K562 (cell line): ENCODE data around the gene NLGN3. TPM values are rescaled to one million over a fixed set of nuclear protein-coding genes. Genes with fewer than 3 reads are reported as not detected.

ENCODE experiments used
- ATF3 ChIP-seq, 2 experiments: fragments of 450-650 bp in 1 of 2; sonication (generic) in 1 of 2; formaldehyde crosslinking in 1 of 2; IDR thresholded peaks in 1 of 2; conservative IDR thresholded peaks in 1 of 2; 2 replicates each; pipeline versions ENCODE4 v1.6.1 to v1.8.1; 2016 to 2023; ENCODE audit warnings: mild to moderate bottlenecking in 2 of 2, moderate library complexity in 2 of 2, inconsistent platforms in 1 of 2, missing genetic modification reagents in 1 of 2
- BRD4 ChIP-seq: fragments of 200-600 bp; sonication (generic); IDR thresholded peaks from 2 replicates; pipeline ENCODE4 v1.6.1; 2017; ENCODE audit warnings: inconsistent platforms
- EP400 ChIP-seq: fragments of 450-650 bp; IDR thresholded peaks from 2 replicates; pipeline ENCODE4 v1.6.1; 2017; ENCODE audit warnings: antibody characterized with exemption, mild to moderate bottlenecking, moderate library complexity
- FOS ChIP-seq: IDR thresholded peaks from 3 replicates; pipeline ENCODE4 v1.6.1; 2011; ENCODE audit not compliant: insufficient read length; ENCODE audit errors: extremely low read depth
- NR2C2 ChIP-seq, 2 experiments: fragments of 200-800 bp in 1 of 2; sonication (Bioruptor generic) in 1 of 2; sonication (generic) in 1 of 2; formaldehyde crosslinking in 1 of 2; IDR thresholded peaks; 2 replicates each; pipeline versions ENCODE4 v1.6.1 to v1.8.0; 2016 to 2022; ENCODE audit warnings: mild to moderate bottlenecking in 1 of 2, missing compliant biosample characterization in 1 of 2, missing genetic modification characterization in 1 of 2, missing genetic modification reagents in 1 of 2
- PATZ1 ChIP-seq: fragments of 250-450 bp; sonication (Bioruptor Pico); IDR thresholded peaks from 2 replicates; pipeline ENCODE4 v1.5.0; 2020; ENCODE audit warnings: mild to moderate bottlenecking, borderline replicate concordance
- PBX2 ChIP-seq, 2 experiments: IDR thresholded peaks in 1 of 2; conservative IDR thresholded peaks in 1 of 2; 2 replicates each; pipeline ENCODE4 v1.6.1; 2016; ENCODE audit warnings: low read depth in 2 of 2, mild to moderate bottlenecking in 1 of 2, missing compliant biosample characterization in 1 of 2, missing genetic modification characterization in 1 of 2, moderate library complexity in 1 of 2
- PHF8 ChIP-seq: fragments of 200-600 bp; sonication (generic); IDR thresholded peaks from 2 replicates; pipeline ENCODE4 v1.6.1; 2012; ENCODE audit warnings: mixed run types, mild to moderate bottlenecking, inconsistent platforms, low read length, moderate library complexity, borderline replicate concordance
- SIN3A ChIP-seq, 2 experiments: fragments of 150-350 bp in 1 of 2; IDR thresholded peaks; 2 replicates each; pipeline ENCODE4 v1.6.1; 2011 to 2016; ENCODE audit warnings: borderline replicate concordance in 2 of 2, low read depth in 2 of 2, low read length in 2 of 2, mild to moderate bottlenecking in 2 of 2, moderate library complexity in 2 of 2; ENCODE audit not compliant: control insufficient read depth in 1 of 2
- SP1 ChIP-seq: sonication (generic); formaldehyde crosslinking; IDR thresholded peaks from 2 replicates; pipeline ENCODE4 v1.8.1; 2022; ENCODE audit warnings: mild to moderate bottlenecking, missing genetic modification reagents
- TFAP4 ChIP-seq: sonication (generic); formaldehyde crosslinking; IDR thresholded peaks from 2 replicates; pipeline ENCODE4 v1.8.0; 2022; ENCODE audit warnings: missing genetic modification reagents, mild to moderate bottlenecking, moderate library complexity, borderline replicate concordance
- ZBTB7A ChIP-seq: IDR thresholded peaks from 2 replicates; pipeline ENCODE4 v1.6.1; 2011; ENCODE audit warnings: low read depth, mild to moderate bottlenecking, low read length, moderate library complexity, borderline replicate concordance; ENCODE audit not compliant: control insufficient read depth
- ZEB2 ChIP-seq: fragments of 450-650 bp; IDR thresholded peaks from 2 replicates; pipeline ENCODE4 v1.6.1; 2016
- ZNF398 ChIP-seq: fragments of 250-450 bp; sonication (Bioruptor Pico); IDR thresholded peaks from 2 replicates; pipeline ENCODE4 v1.8.0; 2021; ENCODE audit warnings: moderate library complexity, mild to moderate bottlenecking, inconsistent platforms
- polyA plus RNA-seq, 8 experiments: library from polyadenylated mRNA; depleted of rRNA in 4 of 8; stranded (reverse) in 5 of 8; unstranded in 3 of 8; fragments of >200 nt; fragmentation: Nextera tagmentation in 2 of 8; fragmentation: Illumina TruSeq in 1 of 8; extraction: Ambion mirVana in 2 of 8; extraction: Trizol in 1 of 8; gene quantifications; 2 replicates each; pipeline versions ENCODE4 v1.2.1 to v1.2.3, GENCODE V29; 2011 to 2014; ENCODE audit warnings: inconsistent platforms in 1 of 8, missing spikeins in 1 of 8
- total RNA-seq, 7 experiments: library from RNA; depleted of rRNA in 6 of 7; stranded (reverse); fragments of >200 nt in 6 of 7; fragmentation: Illumina TruSeq in 2 of 7; extraction: Trizol in 2 of 7; gene quantifications; 2 replicates each; pipeline versions ENCODE4 v1.2.1 to v1.2.3, GENCODE V29; 2011 to 2021; ENCODE audit warnings: low replicate concordance in 1 of 7

The NLGN3 gene
- total and polyA plus RNA-seq, 9 of the 15 experiments (the other 6 are each of a cell fraction or from before 2014, with no cell fraction given): 0.03 to 0.86 (median 0.25) TPM

GRCh38 chrX:71118032-71118984 is 26.3 kb upstream of the NLGN3 start, which contains the start of gene MED12 (continued):
- TF ChIP-seq PBX2 (CRISPR knock-in tag; IDR thresholded peaks at IDR 0.05; ENCODE audit: low read depth): no peak
- TF ChIP-seq PBX2 (tag; conservative IDR thresholded peaks at IDR 0.05; ENCODE audit: low read depth): no peak
- no peak for TF ChIP-seq ATF3 (IDR thresholded peaks at IDR 0.05)
- TF ChIP-seq ATF3 (CRISPR knock-in tag; conservative IDR thresholded peaks at IDR 0.05): no peak
- TF ChIP-seq ZNF398 (CRISPR knock-in tag): no peak
- TF ChIP-seq ZBTB7A: 0 out of 2 replicates have a peak, but pooled peaks have one; percentile 30
- no peak for TF ChIP-seq FOS
- peak; percentile 34; the same call in 1 of the 2 replicates for TF ChIP-seq TFAP4 (CRISPR knock-in tag)
- TF ChIP-seq SIN3A (IDR thresholded peaks at IDR 0.05; ENCODE audit: borderline replicate concordance in 2 of 2, control insufficient read depth in 1 of 2, low read depth in 2 of 2, low read length in 2 of 2): peak in 1 of 2 experiments; percentile 15; a peak in 1 of 4 replicates
- TF ChIP-seq EP400: peak; percentile 54; the same call in 1 of the 2 replicates
- no peak for TF ChIP-seq PATZ1 (CRISPR knock-in tag)
- peak; percentile 71; the same call in 1 of the 2 replicates for TF ChIP-seq BRD4
- no peak for TF ChIP-seq NR2C2 (CRISPR knock-in tag; IDR thresholded peaks at IDR 0.05)
- TF ChIP-seq NR2C2 (tag; IDR thresholded peaks at IDR 0.05): peak; percentile 51; the same call in 1 of the 2 replicates
- no peak for TF ChIP-seq ZEB2
- 0 out of 2 replicates have a peak, but pooled peaks have one; percentile 34 for TF ChIP-seq SP1 (CRISPR knock-in tag)
- peak; percentile 51; the same call in 1 of the 2 replicates for TF ChIP-seq PHF8
